Stimulated activated CD4-positive, alpha-beta T cell treated with anti-CD3 and anti-CD28 coated beads, Interleukin-15, amount 100 ng/mL, for 48 hours (primary cell): Measurements from ENCODE around the gene ZBED3.

Source experiments
- DNase-seq, 2 donors: peaks; one replicate each; pipeline ENCODE4 v3.0.0-alpha.2; 2020; ENCODE audit warnings: low read depth in 2 of 2

ZBED3 gene

DNA sequence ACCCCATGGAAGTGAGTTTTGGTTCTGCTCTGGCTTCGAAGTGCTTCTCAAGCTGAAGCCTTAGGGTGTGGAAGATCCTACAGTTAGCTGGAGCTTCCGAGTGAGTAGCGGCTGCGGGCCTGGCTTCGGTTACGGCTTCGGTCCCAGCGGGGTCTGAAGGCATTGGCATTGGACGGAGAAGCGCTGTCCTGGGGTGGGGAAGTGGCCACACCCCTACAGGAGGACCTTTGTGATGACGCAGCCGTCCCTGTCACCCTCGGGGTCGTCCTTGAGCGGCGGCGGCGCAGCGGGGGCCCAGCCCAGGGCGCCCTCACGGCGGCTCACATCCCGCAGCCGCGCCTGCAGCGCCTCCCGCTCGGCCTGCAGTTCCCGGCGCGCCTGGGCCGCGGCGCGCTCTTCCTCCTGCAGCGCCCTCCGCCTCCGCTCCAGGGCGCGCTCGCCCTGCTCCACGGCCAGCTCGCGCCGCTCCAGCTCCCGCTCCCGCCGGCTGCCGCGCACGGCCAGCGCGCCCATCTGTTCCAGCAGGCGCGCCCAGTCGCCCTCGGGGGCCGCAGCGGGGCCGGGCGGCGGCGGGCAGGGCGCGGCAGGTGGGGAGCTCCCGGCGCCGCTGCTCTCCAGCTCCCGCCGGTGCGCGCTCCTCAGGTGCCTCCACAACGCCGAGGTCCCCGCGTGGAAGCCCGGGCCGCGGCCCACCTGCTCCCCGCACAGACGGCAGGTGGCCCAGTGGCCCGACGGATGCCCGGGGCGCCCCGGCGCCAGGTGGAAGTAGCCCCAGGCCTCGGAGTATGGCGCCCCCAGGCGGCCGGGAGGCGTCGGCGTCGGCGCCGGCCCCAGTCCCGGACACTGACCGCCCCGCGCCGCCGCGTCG is 9.9 kb downstream of the ZBED3 start:
- peak; percentile 22 to 60 for DNase-seq

DNA sequence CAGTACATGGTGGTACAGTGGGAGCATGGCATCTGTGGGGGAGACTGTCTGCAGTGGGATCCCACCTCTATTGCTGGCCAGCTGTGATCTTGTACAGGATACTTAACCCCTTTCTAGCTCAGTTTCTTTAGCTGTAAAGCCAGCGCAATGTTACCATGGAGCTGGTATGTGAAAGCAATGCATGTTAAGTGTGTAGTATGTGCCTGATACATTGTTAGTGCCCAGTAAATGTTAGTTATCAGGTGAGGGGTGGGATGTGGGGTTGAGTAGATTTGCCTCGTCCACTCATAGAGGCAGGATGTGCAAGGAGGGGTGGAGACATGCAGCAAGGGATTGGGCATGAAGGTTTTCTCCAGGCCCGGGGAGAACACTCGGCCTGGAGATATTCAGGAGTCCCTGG is 12.3 kb downstream of the ZBED3 start:
- no peak for DNase-seq

DNA sequence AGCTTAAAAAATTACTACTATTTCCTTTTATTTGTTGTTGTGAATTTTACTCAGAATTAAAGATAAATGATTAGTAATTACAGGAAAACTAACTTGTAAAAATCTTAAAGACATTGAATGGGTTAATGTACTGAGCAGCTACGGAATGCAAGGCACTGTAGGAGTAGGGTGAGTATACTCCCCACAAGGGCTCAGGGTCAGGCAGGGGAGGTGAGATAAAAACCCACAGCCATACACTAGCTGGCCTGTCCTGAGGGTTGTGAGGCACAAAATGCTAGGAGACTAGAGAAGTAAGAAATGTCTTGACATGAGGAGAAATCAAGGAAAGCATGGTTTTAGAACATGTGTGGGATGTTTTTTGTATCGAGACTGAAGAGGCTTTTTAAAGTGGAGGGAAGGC is 13.4 kb downstream of the ZBED3 start:
- no peak for DNase-seq

DNA sequence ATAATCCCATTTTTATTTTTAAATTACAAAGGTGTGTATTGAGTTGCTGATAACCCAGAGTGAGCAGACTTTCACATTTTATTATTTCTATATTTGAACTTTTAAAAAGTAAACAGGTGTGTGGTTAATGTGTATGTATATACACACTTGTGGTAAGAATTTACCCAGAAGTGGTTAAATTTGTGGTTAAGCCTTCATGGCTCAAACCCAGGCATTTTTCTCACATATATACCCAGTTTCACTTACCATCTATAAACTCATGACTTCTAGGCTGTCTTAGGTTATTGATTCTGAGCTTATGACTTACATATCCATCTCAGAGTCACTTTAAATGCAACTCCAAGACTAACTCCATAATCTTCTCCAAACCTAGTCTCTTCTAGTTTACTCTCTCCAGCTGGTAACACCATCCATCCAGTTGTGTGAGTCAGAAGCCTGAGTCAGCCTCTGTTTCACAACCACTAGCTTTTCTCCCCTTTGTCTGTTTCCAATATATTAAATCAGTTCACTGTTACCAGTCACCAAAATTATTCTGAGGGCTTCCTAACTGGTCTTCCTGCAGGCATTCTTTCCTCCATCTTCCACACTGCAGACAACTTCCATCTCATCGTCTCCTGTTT is 20.2 kb downstream of the ZBED3 start:
- DNase-seq: no peak

DNA sequence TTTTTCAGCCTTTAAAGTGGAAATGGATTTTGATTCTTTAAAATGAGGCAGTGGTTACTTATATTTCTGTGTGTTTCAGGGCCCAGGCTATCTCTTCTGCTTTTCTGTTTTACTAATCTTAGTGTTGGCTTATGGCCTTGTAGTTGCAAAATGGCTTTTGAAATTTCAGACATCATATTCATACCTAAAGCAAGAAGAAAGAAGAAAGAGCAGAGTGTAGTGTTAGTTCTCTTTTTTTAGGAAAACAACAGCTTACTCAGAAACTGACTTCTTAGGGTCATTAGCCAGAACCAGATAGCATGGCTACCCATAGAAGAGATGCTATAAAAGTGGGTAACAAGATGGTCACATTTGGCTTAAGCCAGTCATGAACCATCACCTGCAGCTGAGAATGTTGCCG is 20.9 kb downstream of the ZBED3 start:
- DNase-seq: no peak

DNA sequence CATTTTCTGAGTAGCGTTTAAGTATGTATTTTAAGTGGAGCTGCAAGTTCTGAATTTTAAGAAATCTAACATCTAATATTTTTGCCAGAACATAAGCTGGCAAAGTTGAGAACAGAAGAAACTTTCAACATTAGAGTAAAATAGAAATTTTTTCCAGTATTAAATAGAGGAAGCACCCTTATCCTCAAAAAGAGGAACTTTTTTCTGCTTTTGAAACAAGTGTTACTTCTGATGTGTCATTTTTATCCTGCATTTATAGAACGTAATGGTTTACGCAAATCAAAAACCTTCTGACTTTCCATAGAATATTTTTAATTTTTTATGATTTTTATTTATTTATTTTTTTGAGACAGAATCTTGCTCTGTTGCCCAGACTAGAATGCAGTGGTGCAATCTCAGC is 21.8 kb downstream of the ZBED3 start:
- DNase-seq: no peak

DNA sequence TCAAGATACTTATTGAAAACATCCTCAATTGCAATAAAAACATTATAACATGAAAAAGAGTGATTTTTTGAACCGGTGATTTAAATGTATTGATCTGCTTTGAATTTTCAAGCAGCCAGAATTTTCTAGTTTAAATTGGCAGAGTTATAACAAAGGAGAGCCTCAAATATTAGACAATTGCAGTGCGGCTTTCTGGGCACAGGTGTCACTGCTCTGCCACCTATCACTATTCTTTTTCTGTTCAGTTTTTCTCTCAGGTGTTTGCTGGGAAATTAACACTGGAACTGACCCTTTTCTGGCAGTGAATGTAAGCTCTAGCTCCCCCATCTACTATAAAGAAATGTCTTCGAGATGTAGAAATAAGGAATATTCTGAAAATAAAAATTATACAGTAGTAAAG is 23.0 kb downstream of the ZBED3 start:
- DNase-seq: no peak

DNA sequence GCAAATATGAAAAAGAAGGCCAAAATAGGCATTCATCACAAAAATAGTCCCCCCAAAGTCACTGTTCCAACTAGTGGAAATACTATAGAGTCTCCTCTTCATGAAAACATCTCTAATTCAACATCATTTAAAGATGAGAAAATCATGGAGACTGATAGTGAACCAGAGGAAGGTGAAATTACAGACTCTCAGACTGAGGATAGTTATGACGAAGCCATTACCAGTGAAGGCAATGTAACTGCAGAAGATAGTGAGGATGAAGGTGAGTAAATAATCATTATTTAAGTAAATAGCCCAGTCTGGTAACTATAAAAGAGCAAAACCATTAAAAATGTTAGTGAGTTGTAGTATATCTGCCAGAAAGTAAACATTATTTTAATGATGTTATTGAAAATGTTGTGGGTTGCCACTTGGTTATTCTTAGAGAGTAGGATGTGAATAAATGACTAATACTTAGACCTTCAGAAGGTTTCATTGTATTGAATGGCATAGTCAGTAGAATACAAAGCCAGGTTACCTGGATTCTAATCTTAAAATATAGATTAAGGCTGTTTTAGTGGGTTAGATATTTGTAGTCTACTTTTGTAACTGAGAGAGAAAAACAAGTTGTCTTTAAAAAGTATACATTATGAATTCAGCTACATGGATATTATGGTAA is 40.5 kb downstream of the ZBED3 start:
- DNase-seq: no peak

DNA sequence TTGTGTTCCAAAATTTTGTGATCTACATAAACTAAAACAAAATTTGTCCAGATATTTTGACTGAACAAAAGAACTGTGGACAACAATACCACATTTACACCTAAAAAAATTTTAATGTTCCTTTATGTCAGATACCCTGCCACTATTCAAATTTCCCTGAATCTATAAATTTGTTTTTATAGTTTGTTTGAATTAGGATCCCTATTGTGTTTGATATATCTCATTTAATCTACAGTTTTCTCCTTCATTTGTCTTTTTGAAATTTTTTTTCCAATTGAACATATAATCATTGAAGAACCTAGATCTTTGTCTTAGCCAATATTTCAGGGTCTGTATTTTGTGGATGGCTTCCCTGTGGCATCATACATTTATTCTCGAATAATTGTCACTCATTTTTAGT is 51.1 kb downstream of the ZBED3 start:
- DNase-seq: no peak

DNA sequence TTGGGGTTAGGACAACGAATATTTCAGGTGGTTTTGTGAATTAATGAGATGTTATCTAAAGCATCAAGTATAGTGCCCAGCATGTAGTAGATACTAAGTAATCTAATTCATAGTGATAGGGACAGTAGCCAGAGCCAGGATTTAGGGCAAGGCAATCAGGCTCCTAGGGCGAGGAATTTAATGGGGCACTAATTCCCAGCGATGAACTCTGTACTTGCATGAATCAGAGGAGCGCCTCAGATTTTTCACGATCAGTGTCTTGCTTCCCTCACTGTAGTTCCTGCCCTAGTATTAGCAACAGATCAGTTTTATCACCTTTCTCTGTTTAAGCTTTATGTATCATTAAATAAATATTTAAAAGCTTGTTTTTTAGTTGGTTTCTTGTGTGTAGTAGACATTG is 53.7 kb downstream of the ZBED3 start:
- no peak for DNase-seq

DNA sequence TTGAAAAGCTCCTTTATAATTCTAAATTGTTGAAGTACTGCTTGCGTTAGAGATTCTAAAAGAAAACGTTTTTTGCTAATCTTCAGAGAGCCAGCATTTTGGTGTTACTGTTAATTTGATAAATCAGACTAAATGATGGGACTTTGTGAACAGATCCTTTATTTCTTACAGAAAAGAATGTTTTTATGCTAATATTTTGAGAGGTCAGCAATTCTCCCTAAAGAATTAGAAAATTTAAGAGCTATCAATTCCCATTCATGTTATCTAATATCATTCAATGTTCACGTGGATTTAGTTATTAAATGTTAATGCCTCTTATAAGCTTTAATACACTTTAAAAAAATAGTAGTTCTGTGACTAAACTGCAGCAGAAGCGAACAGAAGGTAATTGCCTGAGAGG is 54.5 kb downstream of the ZBED3 start:
- no peak for DNase-seq

DNA sequence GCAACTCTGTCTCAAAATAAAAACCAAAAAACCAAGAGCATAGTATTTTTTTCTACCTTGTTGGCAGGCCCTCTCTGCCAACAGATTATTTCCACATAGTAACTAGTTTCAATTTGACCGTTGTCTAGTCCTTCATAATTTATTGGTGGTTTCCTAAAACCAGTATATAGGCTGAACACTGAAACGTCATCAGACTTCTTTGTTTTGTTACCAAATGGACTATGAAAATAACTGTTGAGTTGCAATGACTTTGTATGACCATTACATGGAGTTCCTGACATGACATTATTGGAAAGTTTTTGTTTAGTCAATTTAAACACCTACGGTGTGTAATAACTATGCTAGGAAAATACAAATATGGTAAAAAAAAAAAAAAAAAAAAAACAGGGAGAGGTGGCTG is 55.2 kb downstream of the ZBED3 start:
- DNase-seq: no peak

DNA sequence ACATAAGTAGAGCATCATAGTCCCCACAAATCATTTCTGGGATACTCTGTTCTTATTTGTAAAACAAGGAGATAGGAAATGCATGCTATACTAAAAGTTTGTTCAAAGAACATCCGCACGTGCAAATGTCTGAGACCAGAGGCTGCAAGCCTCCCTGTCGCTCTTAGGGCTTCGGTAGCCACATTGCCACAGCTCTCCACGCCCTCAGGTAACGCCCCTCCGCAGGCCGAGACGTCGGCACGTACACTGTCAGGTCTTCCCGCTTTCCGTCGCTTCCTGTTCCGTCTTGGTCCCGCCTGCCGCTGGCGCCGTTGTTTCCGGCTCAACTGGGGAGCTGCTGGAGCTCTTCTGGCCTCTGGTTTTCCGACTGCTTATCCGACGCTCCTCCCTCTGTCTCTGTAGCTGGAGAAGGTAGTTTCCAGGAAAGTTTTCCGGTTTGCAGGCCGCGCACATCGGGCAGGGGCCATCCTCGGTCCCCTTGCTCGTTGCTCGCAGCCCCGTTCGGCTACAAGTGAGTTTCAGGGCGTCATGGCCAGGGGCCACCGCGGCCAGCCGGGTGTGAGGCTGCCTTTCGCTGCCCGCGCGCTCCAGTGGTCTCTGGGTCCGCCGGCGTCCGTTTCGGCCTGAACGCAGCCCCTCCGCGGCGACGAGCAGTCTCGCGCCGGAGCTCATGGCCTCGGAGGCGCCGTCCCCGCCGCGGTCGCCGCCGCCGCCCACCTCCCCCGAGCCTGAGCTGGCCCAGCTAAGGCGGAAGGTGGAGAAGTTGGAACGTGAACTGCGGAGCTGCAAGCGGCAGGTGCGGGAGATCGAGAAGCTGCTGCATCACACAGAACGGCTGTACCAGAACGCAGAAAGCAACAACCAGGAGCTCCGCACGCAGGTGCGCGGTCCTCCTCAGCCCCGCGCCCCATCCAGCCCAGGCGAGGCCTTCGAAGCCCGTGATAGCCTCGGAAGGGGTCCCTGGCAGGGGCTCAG is 56.7 kb downstream of the ZBED3 start, which contains the start of gene AGGF1:
Gene AGGF1 (plus strand): TSS at position 308 of the 975 bp plus-strand sequence. CDS start 363 bp downstream, at position 671.
- DNase-seq: peak; percentile 86 to 88

DNA sequence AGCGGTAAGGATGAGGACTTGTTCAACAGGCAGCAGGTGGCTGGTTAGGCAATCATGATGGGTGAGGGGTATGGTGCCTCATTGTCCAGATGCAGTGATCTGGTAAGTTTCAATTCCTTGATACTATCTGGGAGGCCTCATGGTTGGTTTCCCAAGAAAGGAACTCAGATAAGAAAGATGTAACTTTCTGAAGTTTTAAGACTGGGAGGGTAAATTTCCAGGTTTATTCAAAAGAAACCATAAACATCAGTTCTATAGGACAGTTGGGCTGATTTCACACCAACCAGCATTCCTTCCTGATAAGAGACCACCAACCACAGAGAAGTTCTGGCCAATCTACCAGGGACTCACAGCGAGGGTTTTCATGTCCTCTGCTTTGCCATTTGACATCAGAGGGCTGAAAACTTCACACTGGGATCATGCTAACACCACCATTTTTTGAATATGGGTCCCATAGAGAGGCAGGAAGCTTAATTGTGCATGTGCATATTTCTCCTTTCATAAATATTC is 57.7 kb downstream of the ZBED3 start:
- no peak for DNase-seq

DNA sequence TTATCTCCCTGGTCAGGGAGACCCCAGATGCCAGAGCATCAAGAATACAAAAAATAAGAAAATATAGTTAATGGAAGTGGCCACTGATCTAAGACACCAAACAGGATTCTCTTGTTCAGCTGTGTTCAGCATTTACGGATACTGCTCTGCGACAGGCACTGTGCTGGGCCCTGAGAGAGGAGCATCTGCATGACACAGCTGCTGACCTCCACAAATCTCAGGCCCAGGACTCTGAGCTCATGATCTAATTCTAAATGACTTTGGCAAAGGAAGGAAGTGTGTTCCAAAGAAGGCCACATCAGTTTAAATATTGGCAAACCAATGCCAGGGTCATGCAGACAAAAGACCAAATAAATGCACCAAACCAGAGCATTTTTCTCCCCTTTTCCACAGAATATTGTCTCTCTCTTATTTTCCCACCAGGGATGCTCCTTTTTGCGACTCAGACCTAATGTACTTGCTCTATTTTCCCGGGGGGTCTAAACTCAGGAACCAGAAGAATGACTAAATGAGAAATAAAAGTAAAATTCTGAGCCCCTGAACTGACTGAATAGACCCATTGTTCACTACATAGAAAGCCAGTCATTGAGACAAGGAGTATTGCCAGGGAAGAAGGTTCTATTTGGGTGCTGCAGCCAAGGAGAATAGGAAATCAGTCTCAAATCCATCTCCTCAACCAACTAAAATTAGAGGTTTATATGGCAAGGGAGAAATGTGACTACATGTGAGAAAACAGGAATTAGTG is 58.3 kb downstream of the ZBED3 start:
- DNase-seq: no peak

DNA sequence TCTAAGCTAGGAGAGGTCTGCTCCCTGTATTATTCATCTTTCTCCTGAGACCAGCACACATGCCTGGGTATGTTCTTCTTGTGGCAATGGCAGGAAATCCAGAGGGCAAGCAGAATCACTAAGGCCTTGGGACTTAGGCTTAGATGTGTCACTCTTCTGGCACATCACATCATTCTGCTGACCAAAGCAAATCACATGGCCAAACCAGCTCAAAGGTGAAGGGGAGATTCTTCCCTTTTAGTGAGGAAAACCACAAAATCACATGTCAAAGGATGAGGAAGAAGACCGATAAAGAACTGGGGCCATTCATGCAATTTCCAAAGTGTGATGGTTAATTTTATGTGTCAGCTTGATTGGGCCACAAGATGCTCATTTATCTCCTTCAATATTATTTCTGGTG is 62.6 kb downstream of the ZBED3 start:
- no peak for DNase-seq

DNA sequence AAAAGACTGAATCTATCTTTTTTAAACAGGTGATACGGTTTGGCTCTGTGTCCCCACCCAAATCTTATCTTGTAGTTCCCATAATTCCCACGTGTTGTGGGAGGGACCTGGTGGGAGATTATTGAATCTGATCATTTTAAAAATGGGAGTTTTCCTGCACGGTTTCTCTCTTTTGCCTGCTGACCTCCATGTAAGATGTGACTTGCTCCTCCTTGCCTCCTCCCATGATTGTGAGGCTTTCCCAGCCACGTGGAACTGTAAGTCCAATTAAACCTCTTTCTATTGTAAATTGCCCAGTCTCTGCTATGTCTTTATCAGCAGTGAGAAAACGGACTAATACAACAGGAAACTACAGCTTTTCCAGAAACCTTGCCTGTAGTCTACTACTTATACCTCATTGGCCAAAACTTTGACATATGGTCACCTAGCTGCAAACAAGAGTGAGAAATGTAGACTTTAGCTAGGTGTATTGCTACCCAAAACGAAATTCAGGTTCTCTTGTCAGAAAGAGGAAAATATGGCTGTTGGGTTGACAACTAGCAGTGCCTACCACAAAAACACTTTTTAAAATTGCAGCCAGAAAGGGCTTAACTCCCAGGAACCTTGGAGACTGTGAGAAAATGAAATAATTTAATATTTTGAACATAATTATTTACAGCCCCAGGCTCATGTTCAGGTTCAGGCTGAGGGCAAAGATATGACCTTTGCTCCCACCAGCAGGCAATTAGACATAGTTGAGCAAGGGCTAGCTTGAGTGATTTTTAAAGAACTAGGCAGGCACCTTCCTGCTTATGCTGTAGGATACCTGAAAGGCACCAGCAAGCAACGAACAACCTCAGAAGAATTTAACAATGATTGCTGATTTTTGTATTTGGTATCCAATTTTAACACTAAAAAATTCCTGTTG is 64.3 kb downstream of the ZBED3 start:
- DNase-seq: no peak
